Activated CD4-positive, alpha-beta T cell treated with anti-CD3 and anti-CD28 coated beads for 48 hours (primary cell): ENCODE data around the gene RAD51B.

Experiments used
- DNase-seq: peaks from one replicate; pipeline ENCODE4 v3.0.0-alpha.2; 2020

Gene RAD51B

GRCh38 chr14:68632054-68632895 lies 812.7 kb downstream of the RAD51B start:
- no peak for DNase-seq

DNA sequence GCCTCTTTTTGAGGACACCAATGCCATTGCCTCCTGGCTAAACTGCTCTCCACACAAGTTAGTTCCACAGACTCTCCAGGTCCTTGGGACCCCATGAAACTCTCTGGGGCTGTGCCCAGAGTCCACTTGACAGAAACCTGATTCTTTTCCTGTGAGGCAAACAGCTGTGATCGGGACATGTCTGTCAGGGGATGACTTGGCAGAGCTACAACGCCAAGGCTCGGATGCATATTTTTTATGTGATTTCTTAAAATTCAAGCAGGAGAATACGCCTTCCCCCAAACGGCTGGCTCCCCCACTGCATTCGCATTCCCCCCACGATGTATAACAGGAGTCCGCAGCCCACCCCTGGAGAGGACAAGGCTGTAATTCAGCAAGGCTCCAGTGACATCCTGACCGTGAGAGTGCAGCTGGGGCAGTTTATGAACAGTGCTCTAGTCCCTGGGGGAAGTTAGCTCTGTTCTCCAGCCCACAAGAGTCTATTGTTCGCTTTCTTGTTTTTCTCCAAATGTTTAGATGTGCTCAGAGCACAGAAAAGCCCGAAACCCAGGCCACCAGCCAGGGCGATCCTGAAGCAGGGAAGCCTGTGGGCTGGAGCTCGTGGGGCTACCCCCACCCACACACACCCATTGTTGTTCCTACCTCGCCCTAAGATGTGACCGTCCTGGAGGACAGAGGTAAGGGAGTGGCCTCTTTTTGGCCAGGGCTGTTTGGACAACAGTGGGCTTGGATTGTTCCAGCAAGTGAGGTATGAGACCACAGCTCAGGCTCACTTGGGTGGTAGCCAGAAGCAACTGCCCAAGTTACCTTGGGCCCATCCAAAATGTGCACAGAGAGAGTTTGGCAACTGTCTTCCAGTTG lies 813.8 kb downstream of the RAD51B start:
- no peak for DNase-seq

DNA sequence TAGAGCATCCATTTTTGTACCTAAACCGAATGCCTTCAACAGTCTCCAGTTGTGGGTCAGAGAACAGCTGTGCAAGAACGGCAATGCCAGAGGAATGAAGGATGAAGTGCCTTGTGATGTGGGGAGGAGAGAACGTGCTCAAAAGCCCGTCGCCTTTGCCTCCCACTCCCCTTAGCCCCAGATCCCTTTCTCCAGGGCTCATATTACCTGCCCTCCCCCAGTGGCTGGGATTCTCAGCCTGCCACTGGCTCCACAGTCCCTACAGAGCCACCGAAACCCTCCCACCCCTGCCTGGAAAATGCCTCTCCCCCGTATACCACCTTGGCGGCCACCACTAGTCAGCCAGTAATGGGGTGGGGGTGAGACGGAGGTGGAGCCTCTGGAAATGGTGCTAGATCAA lies 814.8 kb downstream of the RAD51B start:
- no peak for DNase-seq

DNA sequence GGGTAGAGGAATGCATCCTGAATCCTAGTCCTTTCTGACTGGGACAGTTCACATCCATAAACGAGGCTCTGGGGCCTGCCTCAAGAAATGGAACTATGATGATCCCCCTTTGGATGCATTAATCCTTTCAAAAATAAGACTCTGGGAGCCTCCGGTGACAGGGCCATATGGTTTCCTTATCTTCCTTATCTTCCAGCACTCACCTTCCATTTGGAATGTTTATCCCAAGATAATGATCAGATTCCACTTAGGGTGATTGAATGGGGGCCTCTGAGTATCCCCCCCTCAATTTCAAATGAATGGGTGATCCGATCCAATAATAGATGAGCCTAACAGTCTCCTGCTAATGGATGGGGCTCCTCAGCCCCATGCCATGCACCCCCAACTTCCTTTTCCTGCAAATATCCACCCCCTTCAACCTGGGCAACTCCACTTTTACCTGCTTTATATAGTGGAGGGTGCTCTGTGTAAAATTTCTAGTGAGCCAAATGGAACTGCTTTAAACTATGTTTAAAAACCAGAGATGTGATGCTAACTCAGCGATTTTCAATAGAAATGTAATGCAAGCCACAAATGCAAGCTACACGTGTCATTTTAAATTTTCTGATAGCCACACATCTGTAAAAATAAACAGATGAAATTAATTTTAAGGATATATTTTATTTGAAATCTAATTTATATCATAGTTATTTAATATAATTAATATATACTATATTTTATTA lies 815.5 kb downstream of the RAD51B start:
- DNase-seq = no peak

DNA sequence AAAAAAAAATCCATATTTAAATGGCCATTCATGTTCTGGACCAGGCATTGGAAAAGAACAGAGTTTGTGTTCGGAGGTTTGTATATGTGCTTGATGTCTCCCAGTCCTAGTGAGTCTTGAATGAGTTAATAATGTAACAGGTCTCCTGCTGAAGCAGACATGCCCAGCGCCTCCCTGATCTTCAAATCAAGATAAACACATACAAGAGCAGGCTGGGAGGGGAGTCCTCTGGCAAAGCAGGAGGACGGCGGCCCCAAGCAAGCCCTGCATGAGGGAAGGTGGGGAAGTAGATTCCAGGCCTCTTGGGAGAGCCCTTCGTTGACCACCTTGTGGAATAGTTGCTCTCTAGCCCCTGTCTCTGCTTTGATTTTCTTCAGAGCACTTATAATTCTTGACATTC lies 817.0 kb downstream of the RAD51B start:
- no peak for DNase-seq

GRCh38 chr14:68637106-68638021 lies 817.8 kb downstream of the RAD51B start:
- peak; percentile 25 for DNase-seq

DNA sequence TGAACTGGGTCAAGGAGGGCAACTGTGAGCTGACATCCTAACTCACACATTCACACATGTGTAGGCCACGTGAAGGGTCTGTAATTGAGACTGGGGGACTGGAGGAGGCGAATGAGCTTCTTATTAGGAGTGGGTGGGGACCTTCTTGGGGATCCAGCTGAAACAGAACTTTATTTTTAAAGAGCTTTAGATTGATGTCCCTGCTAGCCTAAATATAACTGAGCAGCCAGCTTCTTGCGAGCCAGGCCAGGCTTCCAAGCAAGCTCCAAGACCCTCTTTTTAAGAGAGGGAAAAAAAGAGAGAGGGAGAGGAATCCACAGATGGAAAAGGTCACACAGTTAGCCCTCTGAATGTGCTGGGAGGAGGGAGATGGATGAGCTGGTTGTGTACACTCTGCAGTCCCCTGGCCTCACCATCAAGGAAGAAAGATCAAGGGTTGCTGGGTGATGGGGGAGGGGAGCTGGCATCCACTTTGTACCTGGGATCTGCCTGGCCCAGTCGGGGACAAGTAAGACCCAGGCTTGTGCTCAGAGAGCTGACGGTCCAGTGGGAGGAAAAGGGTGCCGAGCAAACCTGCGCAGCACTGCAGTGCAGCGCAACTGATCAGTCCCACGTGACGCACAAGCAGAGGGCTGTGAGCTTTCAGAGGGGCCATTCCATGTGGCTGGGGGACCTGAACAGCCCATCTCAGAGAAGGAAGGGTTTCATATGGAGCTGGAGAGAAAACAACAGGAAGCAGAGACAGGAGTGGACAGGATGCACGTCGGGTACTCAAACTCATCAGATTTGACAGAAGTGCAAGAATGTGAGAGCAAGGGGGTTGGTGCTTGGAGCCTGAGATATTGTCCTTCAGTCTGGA lies 818.8 kb downstream of the RAD51B start:
- DNase-seq = no peak

DNA sequence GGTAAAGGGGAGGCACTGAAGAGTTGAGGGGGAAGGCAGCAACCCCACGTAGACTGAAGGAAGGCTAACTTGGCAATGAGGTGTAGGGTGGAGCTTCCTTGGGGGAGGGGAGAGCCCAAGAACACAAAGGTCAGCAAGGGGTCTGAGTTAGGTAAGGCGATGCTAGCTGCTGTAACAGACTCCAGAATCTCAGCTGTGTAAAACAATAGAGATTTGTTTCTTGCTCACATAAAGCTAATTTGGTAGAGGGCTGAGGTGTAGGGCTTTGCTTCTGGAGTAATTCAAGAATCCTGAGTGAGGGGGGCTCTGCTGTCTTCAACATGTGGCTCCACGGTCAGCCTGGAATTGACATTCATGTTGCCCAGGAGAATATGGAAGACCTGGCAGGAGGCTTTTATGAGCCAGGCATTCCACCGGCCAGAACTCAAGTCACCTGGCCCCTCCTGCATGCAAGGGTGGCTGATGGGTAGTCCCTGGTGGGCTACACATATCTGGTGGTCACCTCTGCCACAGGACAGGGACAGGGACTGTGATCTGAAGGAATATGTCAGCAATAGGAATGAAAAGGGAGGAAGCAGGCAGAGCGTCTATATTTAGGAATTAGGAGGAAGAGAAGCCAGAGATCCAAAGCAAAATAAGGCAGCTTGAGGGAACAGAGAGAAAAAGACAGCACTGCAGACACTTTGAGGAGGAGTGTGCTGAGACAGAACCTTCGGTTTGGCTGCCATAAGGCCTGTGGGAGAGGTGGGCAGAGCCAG lies 819.6 kb downstream of the RAD51B start:
- DNase-seq = no peak

DNA sequence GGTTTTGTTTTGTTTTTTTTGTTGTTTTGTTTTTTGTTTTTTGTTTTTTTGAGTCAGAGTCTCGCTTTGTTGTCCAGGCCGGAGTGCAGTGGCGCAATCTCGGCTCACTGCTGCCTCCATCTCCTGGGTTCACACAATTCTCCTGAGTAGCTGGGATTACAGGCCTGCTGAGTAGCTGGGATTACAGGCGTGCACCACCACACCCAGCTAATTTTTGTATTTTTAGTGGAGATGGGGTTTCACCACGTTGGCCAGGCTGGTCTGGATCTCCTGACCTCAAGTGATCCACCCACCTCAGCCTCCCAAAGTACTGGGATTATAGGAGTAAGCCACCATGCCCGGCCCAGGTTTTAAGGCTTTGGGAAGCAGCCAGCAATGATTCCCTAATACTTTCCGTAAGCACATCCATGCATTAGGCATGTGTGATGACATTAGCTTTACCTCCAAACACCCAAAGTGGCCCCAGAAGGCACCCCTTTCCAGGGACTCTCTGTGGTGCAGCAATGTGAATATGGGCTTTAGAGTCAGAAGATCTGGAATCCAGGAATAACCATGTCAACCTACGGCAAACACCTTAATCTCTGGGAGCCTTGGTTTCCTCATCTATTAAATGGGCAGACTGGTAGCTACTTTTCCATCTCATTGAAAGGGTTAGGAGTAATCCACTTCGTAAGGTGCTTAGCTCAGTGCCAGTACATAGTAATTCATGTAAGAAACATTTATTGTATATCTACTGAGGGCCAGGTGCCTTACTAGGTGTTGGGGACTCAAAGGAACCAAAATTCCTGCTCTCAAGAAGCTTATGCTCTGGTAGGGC lies 820.4 kb downstream of the RAD51B start:
- DNase-seq = no peak

DNA sequence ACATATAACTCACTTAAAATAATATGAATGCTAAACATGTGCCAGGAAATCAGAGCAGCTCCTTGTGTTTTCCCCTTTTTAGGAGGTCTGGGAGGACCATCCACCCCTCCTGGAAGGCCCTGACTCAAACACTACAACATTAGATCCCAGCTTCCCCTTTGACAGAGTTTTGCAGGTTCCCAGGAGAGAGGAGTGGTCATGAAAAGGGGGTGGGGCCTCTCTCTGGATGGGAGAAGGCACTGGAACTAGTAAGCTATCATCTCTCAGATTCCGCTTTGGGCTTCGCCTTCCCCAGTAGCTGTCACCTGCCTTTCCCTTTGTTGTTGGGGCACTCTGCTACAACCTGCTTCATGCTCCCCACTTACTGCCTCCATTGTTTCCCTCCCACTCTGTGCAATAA lies 824.1 kb downstream of the RAD51B start:
- no peak for DNase-seq

DNA sequence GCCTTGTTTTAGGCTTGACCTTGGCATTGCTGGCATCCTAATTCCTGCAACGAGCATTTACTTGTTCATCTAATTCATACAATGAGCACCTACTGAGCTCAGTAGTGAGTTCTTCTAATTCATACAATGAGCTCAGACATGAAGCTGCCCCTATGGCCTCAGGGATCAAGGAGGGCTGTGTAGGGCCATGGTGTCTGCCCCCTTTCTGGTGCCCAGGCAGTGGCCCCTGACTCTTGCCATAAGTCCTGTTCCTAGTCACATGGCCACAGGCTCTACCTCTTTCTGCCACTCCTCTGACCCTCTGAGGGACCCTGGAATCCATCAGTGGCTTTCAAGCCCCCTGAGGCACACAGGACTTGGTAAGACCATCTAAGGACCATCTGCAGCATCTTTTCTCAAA lies 824.5 kb downstream of the RAD51B start:
- no peak for DNase-seq

- DNase-seq = no peak
Observed at GRCh38 chr14:68645371-68645770, 825.8 kb downstream of the RAD51B start.

DNA sequence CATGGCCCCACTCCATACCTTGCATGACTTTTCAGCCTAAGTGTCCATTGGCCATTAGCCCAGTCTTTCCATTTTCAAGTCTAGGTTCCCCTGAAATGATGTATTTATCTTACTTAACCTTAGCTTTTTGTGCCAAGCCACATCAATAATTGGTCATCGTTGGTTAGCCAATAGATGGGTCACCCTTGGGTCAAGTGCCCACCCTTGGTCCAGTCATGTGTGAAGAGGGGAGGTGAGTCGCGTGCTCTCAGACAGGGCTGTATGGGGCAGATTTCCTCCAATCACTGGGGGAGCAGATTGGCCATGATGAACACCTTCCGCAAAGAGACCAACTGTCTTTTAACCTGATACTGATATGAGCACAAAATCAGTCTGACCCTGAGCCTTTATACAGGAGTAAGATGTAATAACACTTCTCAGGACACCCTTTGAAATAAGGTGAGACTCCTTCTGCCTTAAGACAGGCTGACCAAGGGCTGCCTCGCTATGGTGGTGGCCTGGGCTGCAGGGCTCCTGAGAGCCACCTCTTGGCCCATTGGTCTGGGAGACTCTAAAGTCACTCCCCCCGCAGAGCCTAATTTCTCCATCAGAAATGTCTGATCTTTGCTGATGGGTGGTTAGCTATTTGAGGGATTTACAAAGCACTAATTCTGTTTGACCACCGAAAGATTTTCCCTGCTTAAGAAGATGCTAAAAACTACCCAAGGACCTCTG lies 830.1 kb downstream of the RAD51B start:
- DNase-seq = no peak

DNA sequence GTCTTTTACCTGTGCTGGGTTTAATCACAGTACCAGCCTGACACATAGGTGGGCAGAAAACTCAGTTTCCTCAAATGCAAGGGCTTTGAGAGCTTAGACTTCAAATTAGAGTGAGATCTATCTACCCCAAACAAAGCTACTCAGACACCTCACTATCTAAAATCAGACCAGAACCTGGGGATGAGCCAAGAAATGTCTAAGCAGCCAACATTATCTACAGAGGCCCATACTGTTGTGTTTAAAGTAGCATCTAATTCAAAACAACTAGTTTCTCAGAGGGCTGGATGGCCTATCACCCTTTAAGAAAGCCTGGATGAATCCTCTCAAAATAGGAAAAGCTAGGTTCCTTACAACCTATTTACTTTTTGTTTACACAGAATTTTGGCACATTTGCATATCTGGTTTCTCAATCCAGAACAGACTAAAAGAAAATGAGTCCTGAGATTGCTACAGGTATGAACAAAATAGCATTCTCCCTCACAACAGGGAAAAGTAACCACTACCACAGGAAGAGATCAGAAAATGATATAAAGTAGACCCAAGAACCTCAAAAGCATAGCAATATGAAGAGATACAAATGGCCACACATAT lies 830.9 kb downstream of the RAD51B start:
- DNase-seq = no peak

DNA sequence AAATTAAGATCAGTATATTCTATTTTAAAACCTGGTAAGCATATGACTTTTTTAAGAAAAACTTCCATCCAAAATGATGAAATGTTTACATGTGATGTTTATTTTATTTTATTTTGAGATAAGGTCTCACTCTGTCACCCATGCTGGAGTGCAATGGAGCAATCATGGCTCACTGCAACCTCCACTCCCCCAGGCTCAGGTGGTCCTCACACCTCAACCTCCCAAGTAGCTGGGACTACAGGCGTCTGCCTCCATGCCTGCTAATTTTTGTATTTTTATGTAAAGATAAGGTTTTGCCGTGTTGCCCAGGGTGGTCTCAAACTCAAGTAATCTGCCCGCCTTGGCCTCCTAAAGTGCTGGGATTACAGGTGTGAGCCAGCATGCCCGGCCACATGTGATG lies 831.5 kb downstream of the RAD51B start:
- no peak for DNase-seq

GRCh38 chr14:68651652-68652432 lies 832.3 kb downstream of the RAD51B start:
- DNase-seq = no peak

DNA sequence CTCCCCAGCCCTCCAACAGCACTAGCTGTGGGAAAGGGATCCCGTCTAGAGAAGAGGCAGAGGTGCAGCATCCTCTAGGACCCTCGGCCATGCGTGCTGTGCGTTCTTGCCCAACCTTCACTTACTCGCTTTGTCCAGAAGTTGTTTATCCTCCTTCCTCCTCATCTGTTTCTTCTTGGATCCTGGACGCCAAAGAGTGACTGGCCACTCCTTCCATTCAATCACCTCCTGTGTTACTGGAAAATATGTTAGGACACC lies 832.8 kb downstream of the RAD51B start:
- DNase-seq = no peak

DNA sequence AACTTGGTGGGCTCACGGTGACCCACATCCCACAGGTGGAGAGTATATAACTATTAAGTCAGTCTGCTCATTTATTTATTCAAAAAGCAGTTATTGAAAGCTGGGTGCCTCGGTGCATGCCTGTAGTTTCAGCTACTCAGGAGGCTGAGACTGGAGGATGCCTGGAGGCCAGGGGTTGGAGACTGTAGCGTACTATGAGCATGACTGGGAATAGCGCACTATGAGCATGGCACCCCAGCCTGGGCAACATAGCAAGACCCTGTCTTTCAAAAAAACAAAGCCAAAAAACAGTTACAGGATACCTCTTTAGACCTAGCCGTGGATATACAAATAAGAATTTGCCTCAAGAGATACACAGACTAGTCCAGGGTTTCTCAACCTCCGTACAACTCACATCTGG lies 833.5 kb downstream of the RAD51B start:
- DNase-seq = no peak
